Right lobe of liver (tissue), 6 donors: ENCODE results near the gene PRKCB. TPM values are rescaled to one million over a fixed set of nuclear protein-coding genes. Genes with fewer than 3 reads are reported as not detected.
A peak's percentile ranks its signal among the peaks of the same experiment; 100 is the strongest.

ENCODE experiments used
- ATAC-seq, 4 donors: fragments of 200-7000 bp; cut with Tn5 transposase; one replicate each; pipeline ENCODE4 v1.9.1; 2020; ENCODE audit warnings: mild to moderate bottlenecking in 4 of 4, moderate library complexity in 4 of 4
- DNase-seq, 3 donors: peaks; one replicate each; pipeline ENCODE4 v3.0.0-alpha.2; 2020
- H3K27ac ChIP-seq, 3 donors: fragments of 200-600 bp; one replicate each; pipeline ENCODE4 v1.8.0; 2022
- H3K27me3 ChIP-seq, 2 donors: fragments of 200-600 bp; one replicate each; pipeline ENCODE4 v1.8.0; 2022
- H3K36me3 ChIP-seq, 4 donors: fragments of 200-600 bp; sonication (generic) in 1 of 4; one replicate each; pipeline versions ENCODE4 v1.5.1 to v1.8.0; 2017 to 2022; ENCODE audit warnings: control low read depth in 1 of 4
- H3K4me1 ChIP-seq, 4 donors: fragments of 200-600 bp; sonication (generic) in 1 of 4; one replicate each; pipeline versions ENCODE4 v1.5.1 to v1.8.0; 2017 to 2022; ENCODE audit warnings: control low read depth in 1 of 4
- H3K4me3 ChIP-seq, 3 donors: fragments of 200-600 bp; one replicate each; pipeline ENCODE4 v1.8.0; 2022
- H3K9me3 ChIP-seq, 4 donors: fragments of 200-600 bp; sonication (generic) in 1 of 4; one replicate each; pipeline versions ENCODE4 v1.5.1 to v1.8.0; 2017 to 2022; ENCODE audit warnings: control low read depth in 1 of 4
- CTCF ChIP-seq, 4 donors: fragments of 200-600 bp in 3 of 4; fragments of 450-650 bp in 1 of 4; IDR thresholded peaks; one replicate each; pipeline versions ENCODE4 v1.5.1 to v1.8.0; 2016 to 2022; ENCODE audit warnings: antibody characterized with exemption in 4 of 4, mild to moderate bottlenecking in 2 of 4
- POLR2A ChIP-seq: fragments of 450-650 bp; IDR thresholded peaks from one replicate; pipeline ENCODE4 v1.6.1; 2017; ENCODE audit warnings: antibody characterized with exemption, mild to moderate bottlenecking
- WGBS: methylation state at CpG from one replicate; pipeline ENCODE4 v1.1.6; 2018; ENCODE audit warnings: low coverage, low lambda C conversion rate; ENCODE audit not compliant: insufficient coverage; ENCODE audit errors: missing lambda C conversion rate; 5-methylcytosine and 5-hydroxymethylcytosine counted together
- intact Hi-C, 2 donors: fragments of 100-400 bp; cut with DNase I; formaldehyde crosslinking; loops; one replicate each; pipeline versions ENCODE4 v1.11.2 to v1.14.1; 2022
- total RNA-seq, 6 experiments: library from RNA; depleted of rRNA in 2 of 6; stranded (reverse); fragments of >200 nt in 2 of 6; fragmentation: NEBNext Ultra II Directional in 3 of 6; extraction: Animal tissue kit (Norgen Biotek cat#: 25700) in 3 of 6; gene quantifications; one replicate each; pipeline versions ENCODE4 v1.1.0 to v1.2.4, GENCODE V29; 2016 to 2023
- donor health status: DM: no; HTN: yes; CAD: no.
- donor health status: DM: no; HTN: no; CAD: no.
- donor health status: DM: no; HTN: no; CAD: no.
- donor health status: DM: no; HTN: yes; CAD: no.
- donor health status: DM: no; HTN: yes; CAD: no.

Gene PRKCB
- total RNA-seq, 6 experiments from 2014 or later: 1.7 to 8.1 (median 3.5) TPM

GRCh38 chr16:23807028-23807427 is 28.8 kb upstream of the PRKCB start:
- DNase-seq: peak in 2 of 3 donors; percentile 18 to 62
- H3K9me3 ChIP-seq: no peaks in the 10 kb centered on the region
- no peaks in the 10 kb centered on the region for H3K4me1 ChIP-seq
- H3K27me3 ChIP-seq: no peaks in the 10 kb centered on the region
- no peak overlapping the region for H3K27ac ChIP-seq
- H3K36me3 ChIP-seq: no peaks in the 10 kb centered on the region
- 10% methylated on average over 1 of the region's 1 CpG for WGBS
- intact Hi-C loops: loop anchor here in 1 of 2 donors (10.0 kb wide), 1 partner anchor 208 kb away; no protein-coding TSS in a partner anchor
- TF ChIP-seq CTCF (IDR thresholded peaks at IDR 0.05): no peak
- TF ChIP-seq POLR2A: no peak
- ATAC-seq: peak in 3 of 4 donors; percentile 36 to 79 (median 46)
- no peak overlapping the region for H3K4me3 ChIP-seq

GRCh38 chr16:23821467-23821866 is 14.3 kb upstream of the PRKCB start:
- DNase-seq: no peak
- Histone ChIP-seq H3K36me3 (no peaks in the 10 kb centered on the region), H3K9me3 (no peaks in the 10 kb centered on the region), H3K27me3 (no peaks in the 10 kb centered on the region), H3K4me1 (no peaks in the 10 kb centered on the region), H3K27ac (no peak overlapping the region), H3K4me3 (no peak overlapping the region)
- 81% methylated on average over 4 of the region's 4 CpGs for WGBS
- intact Hi-C loops: no loop called here
- ATAC-seq: no peak
- TF ChIP-seq CTCF (IDR thresholded peaks at IDR 0.05) (no peak), POLR2A (no peak)

GRCh38 chr16:23821875-23822688 is 13.7 kb upstream of the PRKCB start:
- DNase-seq: no peak
- ATAC-seq: no peak
- no peak overlapping the region for H3K4me3 ChIP-seq
- no peak overlapping the region for H3K27ac ChIP-seq
- H3K27me3 ChIP-seq: no peaks in the 10 kb centered on the region
- 48% methylated on average over 6 of the region's 6 CpGs for WGBS
- H3K4me1 ChIP-seq: no peaks in the 10 kb centered on the region
- intact Hi-C loops: no loop called here
- H3K9me3 ChIP-seq: no peaks in the 10 kb centered on the region
- H3K36me3 ChIP-seq: no peaks in the 10 kb centered on the region
- TF ChIP-seq POLR2A: no peak
- no peak for TF ChIP-seq CTCF (IDR thresholded peaks at IDR 0.05)

GRCh38 chr16:23823475-23824384 is 12.1 kb upstream of the PRKCB start:
- H3K9me3 ChIP-seq: no peaks in the 10 kb centered on the region
- H3K4me3 ChIP-seq: no peak overlapping the region
- DNase-seq (no peak), ATAC-seq (no peak)
- H3K27ac ChIP-seq: no peak overlapping the region
- H3K27me3 ChIP-seq: no peaks in the 10 kb centered on the region
- TF ChIP-seq CTCF (IDR thresholded peaks at IDR 0.05): no peak
- TF ChIP-seq POLR2A: no peak
- no peaks in the 10 kb centered on the region for H3K36me3 ChIP-seq
- WGBS: 47% methylated on average over 8 of the region's 9 CpGs
- intact Hi-C loops: no loop called here
- H3K4me1 ChIP-seq: no peaks in the 10 kb centered on the region
